ENCODE results near the gene UPP2.

Gene UPP2

DNA sequence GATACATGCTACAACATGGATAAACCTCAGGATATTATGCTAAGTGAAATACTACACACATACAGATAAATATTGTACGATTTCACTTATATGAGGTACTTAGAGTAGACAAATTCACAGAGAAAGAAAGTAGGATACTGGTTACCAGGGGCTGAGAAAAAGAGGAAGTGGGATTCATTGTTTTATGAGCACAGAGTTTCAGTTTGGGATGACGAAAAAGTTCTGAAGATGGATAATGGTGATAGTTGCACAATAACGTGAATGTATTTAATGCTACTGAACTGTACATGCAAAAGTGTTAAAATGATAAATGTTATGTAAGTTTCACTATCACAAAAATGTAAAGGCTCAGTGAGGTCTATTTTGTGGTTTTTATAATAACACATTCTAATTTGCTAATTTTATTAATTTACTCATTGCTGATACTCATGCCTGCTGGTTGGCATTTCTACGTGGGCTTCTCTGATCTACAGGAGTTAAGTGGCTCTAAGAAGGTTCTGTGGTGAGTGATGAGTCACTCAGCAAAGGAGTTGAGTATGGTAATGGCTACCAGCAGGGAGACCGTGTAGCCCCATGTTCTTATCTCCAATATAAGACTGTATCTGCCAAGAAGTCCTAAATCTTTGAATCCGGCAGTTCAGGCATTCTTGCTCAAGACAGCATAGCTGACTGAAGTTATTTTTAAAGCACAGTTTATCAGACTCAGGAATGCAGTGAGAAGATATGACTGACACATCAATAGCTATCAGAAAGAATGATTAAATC lies 41.1 kb downstream of the UPP2 start:
- DNase-seq, result no peak

DNA sequence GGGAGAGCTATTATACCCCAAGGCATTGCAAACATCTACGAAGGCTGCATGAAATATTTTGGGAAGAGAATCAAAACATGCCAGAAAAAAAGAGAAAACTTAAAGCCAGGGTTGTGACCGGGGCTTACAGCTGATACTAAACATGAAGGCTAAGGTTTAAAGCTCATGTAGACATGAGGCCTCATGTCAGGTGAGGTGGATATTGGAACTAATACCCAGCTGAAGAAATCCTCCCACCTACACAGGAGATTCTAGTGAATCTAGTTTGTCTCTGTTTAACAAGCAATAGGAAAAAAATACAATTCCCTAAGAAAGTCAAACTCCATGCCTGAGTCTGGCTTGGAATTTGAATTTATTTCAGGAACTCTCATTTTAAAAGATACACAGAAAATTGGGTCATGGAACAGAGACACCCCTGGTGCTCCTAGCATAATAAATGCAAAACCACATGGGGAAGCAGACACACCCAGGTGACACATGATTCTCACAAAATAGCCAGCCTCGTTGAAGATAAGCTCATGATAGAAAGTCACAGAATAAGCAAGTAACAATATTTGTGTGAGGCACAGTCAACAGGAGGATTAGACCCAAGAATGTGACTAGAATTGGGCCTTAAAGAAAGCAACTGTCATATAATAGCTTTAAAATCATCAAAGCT lies 42.2 kb downstream of the UPP2 start:
- DNase-seq, result no peak

GRCh38 chr2:158144914-158145625 lies 43.4 kb downstream of the UPP2 start:
- no peak for DNase-seq

DNA sequence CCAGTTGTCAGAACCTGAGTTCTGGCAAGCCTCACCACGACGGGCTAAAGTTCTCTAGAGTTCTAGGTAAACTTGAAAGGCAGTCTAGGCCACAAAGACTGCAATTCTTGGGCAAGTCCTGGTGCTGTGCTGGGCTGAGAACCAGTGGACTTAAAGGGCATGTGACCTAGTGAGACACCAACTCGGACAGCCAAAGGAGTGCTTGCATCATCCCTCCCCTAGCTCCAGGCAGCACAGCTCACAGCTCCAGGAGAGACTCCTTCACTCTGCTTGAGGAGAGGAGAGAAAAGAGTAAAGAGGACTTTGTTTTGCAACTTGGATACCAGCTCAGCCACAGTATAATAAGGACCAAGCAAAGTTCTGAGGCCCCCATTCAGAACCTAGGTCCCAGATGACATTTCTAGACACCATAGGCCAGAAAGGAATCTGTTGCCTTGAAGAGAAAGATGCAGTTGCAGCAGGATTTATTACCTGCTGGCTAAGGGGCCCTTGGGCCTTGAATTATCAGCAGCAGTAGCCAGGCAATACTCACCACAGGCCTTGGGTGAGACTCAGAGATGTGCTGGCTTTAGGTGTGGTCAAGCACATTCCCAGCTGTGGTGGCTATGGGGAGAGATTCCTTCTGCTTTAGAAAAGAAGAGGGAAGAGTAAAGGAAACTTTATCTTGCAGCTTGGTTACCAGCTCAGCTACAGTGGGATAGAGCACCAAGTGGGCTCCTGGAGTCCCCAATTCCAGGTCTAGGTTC lies 51.8 kb downstream of the UPP2 start:
- no peak for DNase-seq

GRCh38 chr2:158154596-158154995 lies 52.9 kb downstream of the UPP2 start:
- DNase-seq, result no peak

GRCh38 chr2:158172719-158173118 lies 71.0 kb downstream of the UPP2 start:
- DNase-seq, result no peak

- DNase-seq, result no peak
Observed at GRCh38 chr2:158174495-158174894, 72.8 kb downstream of the UPP2 start.

DNA sequence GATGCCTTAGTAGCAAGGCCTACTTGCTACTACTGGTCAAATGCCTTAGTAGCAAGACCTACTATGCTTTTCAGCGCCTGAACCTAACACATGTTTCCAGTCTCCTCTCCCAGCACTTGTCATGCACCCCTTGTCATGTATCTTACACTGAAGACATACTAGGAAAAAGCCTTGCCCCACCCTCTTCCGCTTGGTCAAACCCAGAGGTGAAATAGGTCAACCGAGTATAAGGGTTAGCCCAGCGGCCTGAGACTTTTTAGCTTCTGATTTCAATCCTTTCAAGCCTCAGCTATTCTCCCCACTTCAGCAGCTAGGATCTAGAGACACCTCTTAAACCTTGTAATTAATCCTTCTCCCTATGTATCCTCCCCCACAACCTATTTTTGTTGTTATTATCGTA lies 73.3 kb downstream of the UPP2 start:
- no peak for DNase-seq

- DNase-seq, result no peak
Observed at GRCh38 chr2:158178646-158179045, 77.0 kb downstream of the UPP2 start.

GRCh38 chr2:158179660-158180059 lies 78.0 kb downstream of the UPP2 start:
- no peak for DNase-seq

DNA sequence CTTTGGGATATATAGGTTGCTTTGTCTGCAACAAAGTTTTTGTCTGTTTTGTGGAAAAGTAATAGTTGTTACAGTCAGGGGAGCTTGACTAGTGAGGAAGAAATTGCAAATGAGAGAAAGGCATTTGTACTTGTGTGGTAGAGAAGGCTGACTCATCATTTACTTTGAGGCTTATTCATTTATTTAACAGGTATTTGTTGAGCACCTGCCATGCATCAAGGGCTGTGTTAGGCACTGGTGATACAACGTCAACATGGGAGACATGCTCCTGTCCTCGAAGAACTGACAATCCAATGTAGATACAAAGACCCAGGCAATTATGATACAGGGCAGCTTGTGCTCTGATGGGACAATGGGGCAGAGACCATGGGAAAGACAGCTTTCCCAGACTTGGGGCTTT lies 79.5 kb downstream of the UPP2 start:
- no peak for DNase-seq

DNA sequence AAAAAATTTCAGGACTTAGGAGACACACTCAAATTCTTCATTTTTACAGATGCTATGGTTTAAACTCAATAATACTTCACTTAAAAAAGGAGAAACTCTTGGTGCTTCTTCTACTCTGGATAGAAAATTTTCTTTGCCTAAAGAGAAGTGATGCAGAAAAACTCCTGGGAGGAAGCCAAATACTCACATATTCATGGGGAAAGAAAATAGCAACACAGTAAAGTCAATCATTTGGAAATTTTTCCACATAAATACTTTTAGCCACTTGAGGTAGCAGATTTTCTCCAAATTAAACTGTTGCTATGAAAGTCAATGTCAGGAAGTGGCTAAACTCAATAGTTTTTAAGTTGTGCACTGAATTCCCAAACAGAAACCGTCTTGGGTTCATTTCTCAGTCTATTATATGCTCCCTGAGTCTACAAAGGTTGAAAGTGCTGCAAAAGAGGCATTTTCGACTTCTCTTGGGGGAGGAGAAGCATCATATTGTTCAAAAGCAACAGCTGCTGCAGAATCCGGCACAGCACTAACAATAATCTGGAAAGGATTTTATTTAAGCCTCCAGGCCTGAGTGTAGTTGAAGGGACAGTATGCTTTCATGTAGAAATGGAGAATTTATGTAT lies 81.1 kb downstream of the UPP2 start:
- no peak for DNase-seq

DNA sequence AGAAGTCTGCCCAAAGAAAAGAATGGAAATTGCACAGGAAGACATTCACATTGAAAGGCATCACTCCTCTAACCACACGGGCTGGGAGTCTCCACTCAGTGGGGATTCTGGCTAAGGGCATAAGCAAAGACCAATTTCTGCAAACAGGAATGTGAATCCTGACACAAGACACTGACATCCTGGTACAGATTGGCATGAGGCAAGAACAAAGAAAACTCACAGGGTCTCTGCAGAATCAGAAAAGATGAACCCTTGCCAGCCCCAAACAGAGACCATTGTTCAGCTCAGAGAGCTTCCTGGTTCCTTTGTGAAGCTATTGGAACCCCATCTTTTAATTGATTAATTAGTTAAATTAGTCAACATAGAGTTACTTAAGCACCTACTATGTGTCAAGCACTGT lies 82.3 kb downstream of the UPP2 start:
- DNase-seq, result no peak

DNA sequence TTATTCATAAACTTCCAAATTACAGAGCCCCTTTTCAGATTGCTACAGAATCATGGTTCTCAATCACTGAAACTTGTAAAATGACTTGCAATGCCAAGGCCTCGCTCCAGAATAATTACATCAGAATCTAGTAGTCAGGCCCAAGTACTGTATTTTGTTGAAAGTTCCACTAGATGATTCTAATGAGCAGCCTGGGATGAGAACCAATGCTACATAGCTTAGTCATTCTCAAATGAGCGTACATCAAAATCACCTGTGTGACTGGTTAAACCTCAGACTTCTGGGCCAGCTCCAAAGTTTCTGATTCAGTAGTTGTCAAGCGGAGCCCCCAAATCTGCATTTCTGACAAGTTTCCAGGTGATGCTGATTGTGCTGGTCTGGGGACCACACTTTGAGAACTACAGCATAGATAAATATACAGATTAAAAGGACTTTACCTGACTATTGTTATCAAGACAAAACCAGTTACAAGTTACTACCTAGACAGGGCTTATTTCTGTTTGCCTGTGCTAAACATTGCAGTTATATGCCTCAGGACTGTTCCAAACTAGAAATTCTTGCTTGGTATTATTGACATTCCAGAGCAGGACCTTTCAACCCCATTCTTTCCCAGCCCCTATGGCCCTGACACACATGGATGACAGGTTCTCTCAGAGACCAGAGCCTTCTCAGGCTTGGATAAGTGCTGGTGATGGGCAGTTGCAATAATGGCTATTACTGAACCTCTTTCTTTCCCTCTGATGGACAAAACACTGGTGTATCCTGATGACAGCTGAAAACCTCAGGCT lies 83.1 kb downstream of the UPP2 start:
- DNase-seq, result no peak
